ENCODE results near the gene AMER1. TPM values are rescaled to one million over a fixed set of nuclear protein-coding genes. Genes with fewer than 3 reads are reported as not detected.

The AMER1 gene
- total RNA-seq, 2 experiments from 2014 or later, result 7.0 to 7.4 TPM

- H4K20me1 ChIP-seq (ENCODE audit: insufficient read depth, low read length), result no peaks in the 10 kb centered on the region
- intact Hi-C loops (cut with micrococcal nuclease; ENCODE audit: unreplicated experiment), result no loop called here
- no peaks in the 10 kb centered on the region for H3K9me2 ChIP-seq (ENCODE audit: insufficient read depth, low read length)
- H3K4me3 ChIP-seq (ENCODE audit: low read depth, low read length, poor library complexity, severe bottlenecking), result no peak overlapping the region
- H3K4me2 ChIP-seq (ENCODE audit: low read length), result no peak overlapping the region
- peaks cover 6% of the 10 kb centered on the region for H3K4me1 ChIP-seq (ENCODE audit: insufficient read depth, low read length, poor library complexity, severe bottlenecking)
- H3K27ac ChIP-seq (ENCODE audit: low read depth, low read length, poor library complexity, severe bottlenecking), result no peak overlapping the region
- POLR2A ChIA-PET, result no interaction called here
- H3K79me2 ChIP-seq (ENCODE audit: insufficient read depth, low read depth, low read length), result no peaks in the 10 kb centered on the region
- no TSS peak for BruUV-seq (replicated peaks)
- no peak for TF ChIP-seq EZH2phosphoT487 (IDR thresholded peaks at IDR 0.05; ENCODE audit: borderline replicate concordance, low read depth, low read length)
- TF ChIP-seq CTCF (conservative IDR thresholded peaks at IDR 0.05; ENCODE audit: low read length), result no peak
- CTCF ChIA-PET (ENCODE audit: unreplicated experiment), result no interaction called here
- H3K9me3 ChIP-seq (ENCODE audit: low read length), result no peaks in the 10 kb centered on the region
- no peaks in the 10 kb centered on the region for H3K36me3 ChIP-seq (ENCODE audit: insufficient read depth, low read length)
- no peak overlapping the region for H2AFZ ChIP-seq (ENCODE audit: low read length)
- no peak for DNase-seq (ENCODE audit: low spot score)
Observed at GRCh38 chrX:64198036-64198435, 7.5 kb downstream of the AMER1 start.

GRCh38 chrX:64196606-64197005 is 8.9 kb downstream of the AMER1 start:
- DNase-seq (ENCODE audit: low spot score), result no peak
- H3K27ac ChIP-seq (ENCODE audit: low read depth, low read length, poor library complexity, severe bottlenecking), result no peak overlapping the region
- POLR2A ChIA-PET, result no interaction called here
- TF ChIP-seq CTCF (conservative IDR thresholded peaks at IDR 0.05; ENCODE audit: low read length) (no peak), EZH2phosphoT487 (IDR thresholded peaks at IDR 0.05; ENCODE audit: borderline replicate concordance, low read depth, low read length) (no peak)
- no TSS peak for BruUV-seq (replicated peaks)
- H3K36me3 ChIP-seq (ENCODE audit: insufficient read depth, low read length), result no peaks in the 10 kb centered on the region
- no peaks in the 10 kb centered on the region for H3K79me2 ChIP-seq (ENCODE audit: insufficient read depth, low read depth, low read length)
- CTCF ChIA-PET (ENCODE audit: unreplicated experiment), result no interaction called here
- intact Hi-C loops (cut with micrococcal nuclease; ENCODE audit: unreplicated experiment), result no loop called here
- H3K4me2 ChIP-seq (ENCODE audit: low read length), result no peak overlapping the region
- H2AFZ ChIP-seq (ENCODE audit: low read length), result no peak overlapping the region
- H4K20me1 ChIP-seq (ENCODE audit: insufficient read depth, low read length), result no peaks in the 10 kb centered on the region
- no peaks in the 10 kb centered on the region for H3K9me2 ChIP-seq (ENCODE audit: insufficient read depth, low read length)
- no peak overlapping the region for H3K4me3 ChIP-seq (ENCODE audit: low read depth, low read length, poor library complexity, severe bottlenecking)
- H3K9me3 ChIP-seq (ENCODE audit: low read length), result no peaks in the 10 kb centered on the region
- H3K4me1 ChIP-seq (ENCODE audit: insufficient read depth, low read length, poor library complexity, severe bottlenecking), result peaks cover 6% of the 10 kb centered on the region

GRCh38 chrX:64195862-64196261 is 9.6 kb downstream of the AMER1 start:
- ChIA-PET CTCF (ENCODE audit: unreplicated experiment) (no interaction called here), POLR2A (interaction anchor here (0.5 kb wide), 1 partner anchor 354 kb away, joined by 7 read pairs; no protein-coding TSS in a partner anchor)
- no peak for TF ChIP-seq CTCF (conservative IDR thresholded peaks at IDR 0.05; ENCODE audit: low read length)
- TF ChIP-seq EZH2phosphoT487 (IDR thresholded peaks at IDR 0.05; ENCODE audit: borderline replicate concordance, low read depth, low read length), result no peak

More at GRCh38 chrX:64195862-64196261, 9.6 kb downstream of the AMER1 start:
- H3K4me3 ChIP-seq (ENCODE audit: low read depth, low read length, poor library complexity, severe bottlenecking), result no peak overlapping the region
- no peak overlapping the region for H3K4me2 ChIP-seq (ENCODE audit: low read length)
- H2AFZ ChIP-seq (ENCODE audit: low read length), result no peak overlapping the region
- H3K27ac ChIP-seq (ENCODE audit: low read depth, low read length, poor library complexity, severe bottlenecking), result no peak overlapping the region
- H3K4me1 ChIP-seq (ENCODE audit: insufficient read depth, low read length, poor library complexity, severe bottlenecking), result peaks cover 6% of the 10 kb centered on the region
- no peaks in the 10 kb centered on the region for H3K9me3 ChIP-seq (ENCODE audit: low read length)
- no peak for DNase-seq (ENCODE audit: low spot score)
- BruUV-seq (replicated peaks), result no TSS peak
- H3K36me3 ChIP-seq (ENCODE audit: insufficient read depth, low read length), result no peaks in the 10 kb centered on the region; the same call in 1 of the 2 replicates
- no peaks in the 10 kb centered on the region for H3K79me2 ChIP-seq (ENCODE audit: insufficient read depth, low read depth, low read length)
- no peaks in the 10 kb centered on the region for H3K9me2 ChIP-seq (ENCODE audit: insufficient read depth, low read length)
- intact Hi-C loops (cut with micrococcal nuclease; ENCODE audit: unreplicated experiment), result no loop called here
- H4K20me1 ChIP-seq (ENCODE audit: insufficient read depth, low read length), result no peaks in the 10 kb centered on the region
